HepG2 (cell line): ENCODE measurements around the gene NPDC1.

Experiments used
- FOXJ3 ChIP-seq: sonication (generic); formaldehyde crosslinking; IDR thresholded peaks from 2 replicates; pipeline ENCODE4 v1.4.0; 2020; ENCODE audit warnings: missing genetic modification reagents, mild to moderate bottlenecking, borderline replicate concordance
- FOXM1 ChIP-seq: sonication (generic); formaldehyde crosslinking; IDR thresholded peaks from 2 replicates; pipeline ENCODE4 v1.5.0; 2020; ENCODE audit warnings: missing genetic modification reagents
- HCFC1 ChIP-seq: fragments of 150-350 bp; IDR thresholded peaks from 2 replicates; pipeline ENCODE4 v1.6.1; 2014; ENCODE audit warnings: low read depth, low read length
- HNRNPK ChIP-seq: fragments of 200-400 bp; formaldehyde crosslinking; IDR thresholded peaks from 2 replicates; pipeline ENCODE4 v1.6.1; 2018; ENCODE audit warnings: low read length, low read depth, moderate library complexity, mild to moderate bottlenecking; ENCODE audit not compliant: poor library complexity, severe bottlenecking
- KDM1A ChIP-seq: IDR thresholded peaks from 2 replicates; pipeline ENCODE4 v1.6.1; 2016; ENCODE audit warnings: missing compliant biosample characterization
- MIXL1 ChIP-seq: IDR thresholded peaks from 2 replicates; pipeline ENCODE4 v1.6.1; 2016
- POLR2A ChIP-seq, 2 experiments: IDR thresholded peaks; 2 replicates each; pipeline ENCODE4 v1.6.1; 2011; ENCODE audit warnings: low read depth in 2 of 2, low read length in 2 of 2, mild to moderate bottlenecking in 1 of 2, moderate library complexity in 1 of 2; ENCODE audit not compliant: insufficient read depth in 1 of 2
- ZFP36L1 ChIP-seq: sonication (generic); formaldehyde crosslinking; IDR thresholded peaks from 2 replicates; pipeline ENCODE4 v1.8.0; 2022; ENCODE audit warnings: mild to moderate bottlenecking, missing genetic modification reagents, moderate library complexity
- ZSCAN22 ChIP-seq: sonication (generic); formaldehyde crosslinking; IDR thresholded peaks from 2 replicates; pipeline ENCODE4 v1.4.0; 2020; ENCODE audit warnings: mild to moderate bottlenecking, missing genetic modification reagents
- TF ChIP-seq, protein P1 (sequence below): sonication (generic); formaldehyde crosslinking; IDR thresholded peaks from 2 replicates; pipeline ENCODE4 v1.5.0; 2020; ENCODE audit warnings: mild to moderate bottlenecking, missing genetic modification reagents, moderate library complexity
- TF ChIP-seq, protein P2 (sequence below): sonication (generic); formaldehyde crosslinking; IDR thresholded peaks from 2 replicates; pipeline ENCODE4 v1.4.0; 2020; ENCODE audit warnings: low read depth, mild to moderate bottlenecking, missing genetic modification reagents
- TF ChIP-seq, protein P3 (sequence below): sonication (generic); formaldehyde crosslinking; conservative IDR thresholded peaks from 2 replicates; pipeline ENCODE4 v1.8.0; 2022; ENCODE audit warnings: mild to moderate bottlenecking, moderate library complexity, missing genetic modification reagents
- TF ChIP-seq, protein P4 (sequence below): sonication (generic); formaldehyde crosslinking; conservative IDR thresholded peaks from 2 replicates; pipeline ENCODE4 v1.4.0; 2020; ENCODE audit warnings: missing genetic modification reagents

DNA sequence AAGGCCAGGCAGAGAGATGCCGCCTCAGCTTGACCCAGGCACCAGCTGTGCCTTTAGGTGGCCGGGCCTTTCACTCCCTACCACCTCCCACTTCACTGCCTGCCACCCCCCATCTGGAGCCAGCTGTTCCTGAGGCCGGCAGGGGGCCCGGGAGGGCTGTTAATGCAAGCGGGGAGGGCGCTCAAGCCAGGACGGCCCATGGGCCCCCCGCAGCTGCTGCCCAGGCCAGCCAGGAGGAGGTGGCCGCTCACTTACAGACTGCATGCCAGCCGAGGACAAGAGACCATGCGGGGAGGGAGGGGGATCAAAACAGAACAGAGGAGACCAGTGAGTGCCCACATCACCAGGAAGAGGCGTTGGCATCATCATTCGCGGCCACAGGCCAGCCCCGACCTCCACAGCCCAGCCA is 22.4 kb downstream of the NPDC1 start:
- TF ChIP-seq, protein P1, sequence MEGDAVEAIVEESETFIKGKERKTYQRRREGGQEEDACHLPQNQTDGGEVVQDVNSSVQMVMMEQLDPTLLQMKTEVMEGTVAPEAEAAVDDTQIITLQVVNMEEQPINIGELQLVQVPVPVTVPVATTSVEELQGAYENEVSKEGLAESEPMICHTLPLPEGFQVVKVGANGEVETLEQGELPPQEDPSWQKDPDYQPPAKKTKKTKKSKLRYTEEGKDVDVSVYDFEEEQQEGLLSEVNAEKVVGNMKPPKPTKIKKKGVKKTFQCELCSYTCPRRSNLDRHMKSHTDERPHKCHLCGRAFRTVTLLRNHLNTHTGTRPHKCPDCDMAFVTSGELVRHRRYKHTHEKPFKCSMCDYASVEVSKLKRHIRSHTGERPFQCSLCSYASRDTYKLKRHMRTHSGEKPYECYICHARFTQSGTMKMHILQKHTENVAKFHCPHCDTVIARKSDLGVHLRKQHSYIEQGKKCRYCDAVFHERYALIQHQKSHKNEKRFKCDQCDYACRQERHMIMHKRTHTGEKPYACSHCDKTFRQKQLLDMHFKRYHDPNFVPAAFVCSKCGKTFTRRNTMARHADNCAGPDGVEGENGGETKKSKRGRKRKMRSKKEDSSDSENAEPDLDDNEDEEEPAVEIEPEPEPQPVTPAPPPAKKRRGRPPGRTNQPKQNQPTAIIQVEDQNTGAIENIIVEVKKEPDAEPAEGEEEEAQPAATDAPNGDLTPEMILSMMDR (CRISPR knock-in tag), result no peak
- no peak for TF ChIP-seq FOXJ3
- no peak for TF ChIP-seq HCFC1
- TF ChIP-seq, protein P2, sequence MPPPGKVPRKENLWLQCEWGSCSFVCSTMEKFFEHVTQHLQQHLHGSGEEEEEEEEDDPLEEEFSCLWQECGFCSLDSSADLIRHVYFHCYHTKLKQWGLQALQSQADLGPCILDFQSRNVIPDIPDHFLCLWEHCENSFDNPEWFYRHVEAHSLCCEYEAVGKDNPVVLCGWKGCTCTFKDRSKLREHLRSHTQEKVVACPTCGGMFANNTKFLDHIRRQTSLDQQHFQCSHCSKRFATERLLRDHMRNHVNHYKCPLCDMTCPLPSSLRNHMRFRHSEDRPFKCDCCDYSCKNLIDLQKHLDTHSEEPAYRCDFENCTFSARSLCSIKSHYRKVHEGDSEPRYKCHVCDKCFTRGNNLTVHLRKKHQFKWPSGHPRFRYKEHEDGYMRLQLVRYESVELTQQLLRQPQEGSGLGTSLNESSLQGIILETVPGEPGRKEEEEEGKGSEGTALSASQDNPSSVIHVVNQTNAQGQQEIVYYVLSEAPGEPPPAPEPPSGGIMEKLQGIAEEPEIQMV (CRISPR knock-in tag), result no peak
- TF ChIP-seq ZFP36L1, result no peak
- TF ChIP-seq, protein P3, sequence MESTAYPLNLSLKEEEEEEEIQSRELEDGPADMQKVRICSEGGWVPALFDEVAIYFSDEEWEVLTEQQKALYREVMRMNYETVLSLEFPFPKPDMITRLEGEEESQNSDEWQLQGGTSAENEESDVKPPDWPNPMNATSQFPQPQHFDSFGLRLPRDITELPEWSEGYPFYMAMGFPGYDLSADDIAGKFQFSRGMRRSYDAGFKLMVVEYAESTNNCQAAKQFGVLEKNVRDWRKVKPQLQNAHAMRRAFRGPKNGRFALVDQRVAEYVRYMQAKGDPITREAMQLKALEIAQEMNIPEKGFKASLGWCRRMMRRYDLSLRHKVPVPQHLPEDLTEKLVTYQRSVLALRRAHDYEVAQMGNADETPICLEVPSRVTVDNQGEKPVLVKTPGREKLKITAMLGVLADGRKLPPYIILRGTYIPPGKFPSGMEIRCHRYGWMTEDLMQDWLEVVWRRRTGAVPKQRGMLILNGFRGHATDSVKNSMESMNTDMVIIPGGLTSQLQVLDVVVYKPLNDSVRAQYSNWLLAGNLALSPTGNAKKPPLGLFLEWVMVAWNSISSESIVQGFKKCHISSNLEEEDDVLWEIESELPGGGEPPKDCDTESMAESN (CRISPR knock-in tag), result no peak
- TF ChIP-seq MIXL1 (CRISPR knock-in tag), result no peak
- no peak for TF ChIP-seq ZSCAN22
- TF ChIP-seq KDM1A (CRISPR knock-in tag), result no peak
- no peak for TF ChIP-seq POLR2A (IDR thresholded peaks at IDR 0.05; ENCODE audit: insufficient read depth in 1 of 2, low read depth in 2 of 2, low read length in 2 of 2)
- TF ChIP-seq HNRNPK, result no peak
- TF ChIP-seq FOXM1, result no peak
- TF ChIP-seq, protein P4, sequence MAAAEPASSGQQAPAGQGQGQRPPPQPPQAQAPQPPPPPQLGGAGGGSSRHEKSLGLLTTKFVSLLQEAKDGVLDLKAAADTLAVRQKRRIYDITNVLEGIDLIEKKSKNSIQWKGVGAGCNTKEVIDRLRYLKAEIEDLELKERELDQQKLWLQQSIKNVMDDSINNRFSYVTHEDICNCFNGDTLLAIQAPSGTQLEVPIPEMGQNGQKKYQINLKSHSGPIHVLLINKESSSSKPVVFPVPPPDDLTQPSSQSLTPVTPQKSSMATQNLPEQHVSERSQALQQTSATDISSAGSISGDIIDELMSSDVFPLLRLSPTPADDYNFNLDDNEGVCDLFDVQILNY, result no peak
